Central memory CD8-positive, alpha-beta T cell (primary cell): ENCODE data around the gene DLG5.
A peak's percentile ranks its signal among the peaks of the same experiment; 100 is the strongest.

ENCODE experiments used
- ATAC-seq: fragments of 150-1000 bp; cut with Tn5 transposase; replicated peaks from 2 replicates; pipeline ENCODE4 v1.10.0; 2022; ENCODE audit warnings: mild to moderate bottlenecking, moderate FRiP score, moderate number of reproducible peaks; ENCODE audit not compliant: poor library complexity, severe bottlenecking; ENCODE audit errors: extremely low read depth
- DNase-seq, 2 donors: peaks; one replicate each; pipeline ENCODE4 v3.0.0; 2021; ENCODE audit warnings: low spot score in 2 of 2
- H3K27ac Mint-ChIP-seq: one replicate; pipeline ENCODE4 v1.8.0; 2022; ENCODE audit warnings: low read depth, mild to moderate bottlenecking, moderate library complexity, mixed read lengths
- H3K27me3 Mint-ChIP-seq: one replicate; pipeline ENCODE4 v1.8.0; 2022; ENCODE audit warnings: mixed read lengths
- H3K36me3 Mint-ChIP-seq: one replicate; pipeline ENCODE4 v1.8.0; 2022; ENCODE audit warnings: mild to moderate bottlenecking, moderate library complexity, mixed read lengths; ENCODE audit not compliant: insufficient read depth
- H3K4me1 Mint-ChIP-seq: one replicate; pipeline ENCODE4 v1.8.0; 2022; ENCODE audit warnings: mixed read lengths
- H3K4me3 Mint-ChIP-seq: one replicate; pipeline ENCODE4 v1.8.0; 2022; ENCODE audit warnings: mild to moderate bottlenecking, moderate library complexity, mixed read lengths
- H3K9me3 Mint-ChIP-seq: one replicate; pipeline ENCODE4 v1.8.0; 2022; ENCODE audit warnings: mixed read lengths

Gene DLG5

GRCh38 chr10:77834943-77835668 is 91.4 kb downstream of the DLG5 start:
- DNase-seq (no peak), ATAC-seq (no peak)
- H3K4me1 Mint-ChIP-seq: peaks cover 33% of the 10 kb centered on the region
- no peaks in the 10 kb centered on the region for H3K27me3 Mint-ChIP-seq
- H3K36me3 Mint-ChIP-seq: peaks cover 12% of the 10 kb centered on the region
- H3K9me3 Mint-ChIP-seq: no peaks in the 10 kb centered on the region
- H3K4me3 Mint-ChIP-seq: no peak overlapping the region
- H3K27ac Mint-ChIP-seq: peak overlapping the region; percentile 92

GRCh38 chr10:77834540-77834939 is 92.0 kb downstream of the DLG5 start:
- peaks cover 11% of the 10 kb centered on the region for H3K36me3 Mint-ChIP-seq
- H3K4me3 Mint-ChIP-seq: no peak overlapping the region
- peak overlapping the region; percentile 92 for H3K27ac Mint-ChIP-seq
- no peaks in the 10 kb centered on the region for H3K9me3 Mint-ChIP-seq
- DNase-seq (no peak), ATAC-seq (no peak)
- H3K4me1 Mint-ChIP-seq: peaks cover 33% of the 10 kb centered on the region
- no peaks in the 10 kb centered on the region for H3K27me3 Mint-ChIP-seq

GRCh38 chr10:77833792-77834191 is 92.8 kb downstream of the DLG5 start:
- peaks cover 11% of the 10 kb centered on the region for H3K36me3 Mint-ChIP-seq

GRCh38 chr10:77833225-77833624 is 93.3 kb downstream of the DLG5 start:
- DNase-seq (no peak), ATAC-seq (no peak)
- Mint-ChIP-seq H3K4me3 (no peak overlapping the region), H3K36me3 (peaks cover 11% of the 10 kb centered on the region), H3K27me3 (no peaks in the 10 kb centered on the region), H3K9me3 (no peaks in the 10 kb centered on the region), H3K4me1 (peaks cover 33% of the 10 kb centered on the region), H3K27ac (peak overlapping the region; percentile 86)

More at GRCh38 chr10:77833792-77834191, 92.8 kb downstream of the DLG5 start:
- Mint-ChIP-seq H3K27ac (peak overlapping the region; percentile 92), H3K4me3 (no peak overlapping the region), H3K4me1 (peaks cover 33% of the 10 kb centered on the region), H3K9me3 (no peaks in the 10 kb centered on the region), H3K27me3 (no peaks in the 10 kb centered on the region)
- ATAC-seq: no peak
- no peak for DNase-seq

- peaks cover 6% of the 10 kb centered on the region for H3K36me3 Mint-ChIP-seq
- no peaks in the 10 kb centered on the region for H3K27me3 Mint-ChIP-seq
- peaks cover 25% of the 10 kb centered on the region for H3K4me1 Mint-ChIP-seq
- ATAC-seq (peak; percentile 38), DNase-seq (peak; percentile 16)
- H3K27ac Mint-ChIP-seq: peak overlapping the region; percentile 86
- no peak overlapping the region for H3K4me3 Mint-ChIP-seq
- no peaks in the 10 kb centered on the region for H3K9me3 Mint-ChIP-seq
Measured at GRCh38 chr10:77832238-77832637, 94.3 kb downstream of the DLG5 start.

GRCh38 chr10:77829356-77829755 is 97.2 kb downstream of the DLG5 start:
- peaks cover 9% of the 10 kb centered on the region for H3K36me3 Mint-ChIP-seq
- no peaks in the 10 kb centered on the region for H3K27me3 Mint-ChIP-seq
- ATAC-seq (no peak), DNase-seq (no peak)
- H3K4me1 Mint-ChIP-seq: peaks cover 5% of the 10 kb centered on the region
- no peaks in the 10 kb centered on the region for H3K9me3 Mint-ChIP-seq
- H3K4me3 Mint-ChIP-seq: no peak overlapping the region
- H3K27ac Mint-ChIP-seq: no peak overlapping the region

GRCh38 chr10:77828377-77828776 is 98.2 kb downstream of the DLG5 start:
- H3K4me1 Mint-ChIP-seq: peaks cover 5% of the 10 kb centered on the region
- ATAC-seq (no peak), DNase-seq (no peak)
- no peak overlapping the region for H3K4me3 Mint-ChIP-seq
- peaks cover 11% of the 10 kb centered on the region for H3K36me3 Mint-ChIP-seq
- H3K27ac Mint-ChIP-seq: no peak overlapping the region
- H3K27me3 Mint-ChIP-seq: no peaks in the 10 kb centered on the region
- H3K9me3 Mint-ChIP-seq: no peaks in the 10 kb centered on the region

GRCh38 chr10:77827366-77827765 is 99.2 kb downstream of the DLG5 start:
- H3K27ac Mint-ChIP-seq: no peak overlapping the region
- no peaks in the 10 kb centered on the region for H3K9me3 Mint-ChIP-seq
- DNase-seq (no peak), ATAC-seq (no peak)
- no peaks in the 10 kb centered on the region for H3K27me3 Mint-ChIP-seq
- H3K4me3 Mint-ChIP-seq: no peak overlapping the region
- peaks cover 11% of the 10 kb centered on the region for H3K36me3 Mint-ChIP-seq
- H3K4me1 Mint-ChIP-seq: peaks cover 3% of the 10 kb centered on the region

GRCh38 chr10:77825965-77826364 is 100.6 kb downstream of the DLG5 start:
- H3K4me1 Mint-ChIP-seq: no peaks in the 10 kb centered on the region
- no peak overlapping the region for H3K4me3 Mint-ChIP-seq
- ATAC-seq: no peak
- H3K27me3 Mint-ChIP-seq: no peaks in the 10 kb centered on the region
- H3K36me3 Mint-ChIP-seq: peaks cover 14% of the 10 kb centered on the region
- H3K27ac Mint-ChIP-seq: no peak overlapping the region
- no peaks in the 10 kb centered on the region for H3K9me3 Mint-ChIP-seq
- DNase-seq: no peak

GRCh38 chr10:77824908-77825307 is 101.6 kb downstream of the DLG5 start:
- no peak for ATAC-seq
- no peak overlapping the region for H3K4me3 Mint-ChIP-seq
- H3K27me3 Mint-ChIP-seq: no peaks in the 10 kb centered on the region
- no peaks in the 10 kb centered on the region for H3K9me3 Mint-ChIP-seq
- H3K36me3 Mint-ChIP-seq: peaks cover 10% of the 10 kb centered on the region
- H3K27ac Mint-ChIP-seq: no peak overlapping the region
- no peaks in the 10 kb centered on the region for H3K4me1 Mint-ChIP-seq
- DNase-seq: no peak

- Mint-ChIP-seq H3K27me3 (no peaks in the 10 kb centered on the region), H3K36me3 (peaks cover 10% of the 10 kb centered on the region), H3K27ac (no peak overlapping the region), H3K9me3 (no peaks in the 10 kb centered on the region), H3K4me1 (no peaks in the 10 kb centered on the region), H3K4me3 (no peak overlapping the region)
- ATAC-seq (no peak), DNase-seq (no peak)
Measured at GRCh38 chr10:77823811-77824542, 102.6 kb downstream of the DLG5 start.

GRCh38 chr10:77821551-77821950 is 105.0 kb downstream of the DLG5 start:
- H3K4me3 Mint-ChIP-seq: no peak overlapping the region
- no peak for ATAC-seq

GRCh38 chr10:77821036-77821435 is 105.5 kb downstream of the DLG5 start:
- DNase-seq: no peak
- no peak overlapping the region for H3K27ac Mint-ChIP-seq

More at GRCh38 chr10:77821551-77821950, 105.0 kb downstream of the DLG5 start:
- Mint-ChIP-seq H3K36me3 (peaks cover 10% of the 10 kb centered on the region), H3K4me1 (no peaks in the 10 kb centered on the region), H3K27ac (no peak overlapping the region), H3K9me3 (no peaks in the 10 kb centered on the region), H3K27me3 (no peaks in the 10 kb centered on the region)
- no peak for DNase-seq

More at GRCh38 chr10:77821036-77821435, 105.5 kb downstream of the DLG5 start:
- peaks cover 10% of the 10 kb centered on the region for H3K36me3 Mint-ChIP-seq
- no peaks in the 10 kb centered on the region for H3K4me1 Mint-ChIP-seq
- no peak overlapping the region for H3K4me3 Mint-ChIP-seq
- no peak for ATAC-seq
- H3K9me3 Mint-ChIP-seq: no peaks in the 10 kb centered on the region
- H3K27me3 Mint-ChIP-seq: no peaks in the 10 kb centered on the region
